ENCODE measurements around the gene FEM1C. TPM values are rescaled to one million over a fixed set of nuclear protein-coding genes. Genes with fewer than 3 reads are reported as not detected.

FEM1C gene
- total RNA-seq, 1 donor from 2014 or later, result 18.9 TPM

DNA sequence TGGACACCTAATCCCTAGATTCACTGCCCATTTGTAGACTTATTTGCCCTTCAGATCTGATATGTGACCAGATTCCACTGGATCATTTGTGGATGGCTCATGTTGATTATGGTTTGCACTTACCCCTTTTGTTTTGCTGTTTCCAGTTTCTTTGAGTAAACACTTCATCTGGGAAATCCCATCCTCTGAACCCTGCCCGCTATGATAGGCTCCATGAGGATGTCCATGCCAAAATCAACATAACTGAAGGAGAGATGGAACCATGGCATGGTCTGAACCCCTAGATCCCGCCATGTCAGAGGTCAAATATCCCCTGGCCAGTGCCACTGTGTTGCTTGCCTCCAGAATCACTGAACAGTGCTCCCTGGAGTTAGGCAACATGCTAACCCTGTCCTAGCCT, 11.7 kb upstream of the FEM1C start:
- no peak for DNase-seq (ENCODE audit: low read depth)
- TF ChIP-seq, protein P1, sequence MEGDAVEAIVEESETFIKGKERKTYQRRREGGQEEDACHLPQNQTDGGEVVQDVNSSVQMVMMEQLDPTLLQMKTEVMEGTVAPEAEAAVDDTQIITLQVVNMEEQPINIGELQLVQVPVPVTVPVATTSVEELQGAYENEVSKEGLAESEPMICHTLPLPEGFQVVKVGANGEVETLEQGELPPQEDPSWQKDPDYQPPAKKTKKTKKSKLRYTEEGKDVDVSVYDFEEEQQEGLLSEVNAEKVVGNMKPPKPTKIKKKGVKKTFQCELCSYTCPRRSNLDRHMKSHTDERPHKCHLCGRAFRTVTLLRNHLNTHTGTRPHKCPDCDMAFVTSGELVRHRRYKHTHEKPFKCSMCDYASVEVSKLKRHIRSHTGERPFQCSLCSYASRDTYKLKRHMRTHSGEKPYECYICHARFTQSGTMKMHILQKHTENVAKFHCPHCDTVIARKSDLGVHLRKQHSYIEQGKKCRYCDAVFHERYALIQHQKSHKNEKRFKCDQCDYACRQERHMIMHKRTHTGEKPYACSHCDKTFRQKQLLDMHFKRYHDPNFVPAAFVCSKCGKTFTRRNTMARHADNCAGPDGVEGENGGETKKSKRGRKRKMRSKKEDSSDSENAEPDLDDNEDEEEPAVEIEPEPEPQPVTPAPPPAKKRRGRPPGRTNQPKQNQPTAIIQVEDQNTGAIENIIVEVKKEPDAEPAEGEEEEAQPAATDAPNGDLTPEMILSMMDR (IDR thresholded peaks at IDR 0.05; ENCODE audit: insufficient read depth, low read length, poor library complexity, severe bottlenecking), result no peak
- Histone ChIP-seq H3K36me3 (ENCODE audit: control insufficient read depth, insufficient read depth, low read length) (no peaks in the 10 kb centered on the region), H3K27me3 (ENCODE audit: control insufficient read depth, insufficient read depth, low read length) (no peaks in the 10 kb centered on the region), H3K4me3 (ENCODE audit: low read depth, low read length) (no peak overlapping the region)

DNA sequence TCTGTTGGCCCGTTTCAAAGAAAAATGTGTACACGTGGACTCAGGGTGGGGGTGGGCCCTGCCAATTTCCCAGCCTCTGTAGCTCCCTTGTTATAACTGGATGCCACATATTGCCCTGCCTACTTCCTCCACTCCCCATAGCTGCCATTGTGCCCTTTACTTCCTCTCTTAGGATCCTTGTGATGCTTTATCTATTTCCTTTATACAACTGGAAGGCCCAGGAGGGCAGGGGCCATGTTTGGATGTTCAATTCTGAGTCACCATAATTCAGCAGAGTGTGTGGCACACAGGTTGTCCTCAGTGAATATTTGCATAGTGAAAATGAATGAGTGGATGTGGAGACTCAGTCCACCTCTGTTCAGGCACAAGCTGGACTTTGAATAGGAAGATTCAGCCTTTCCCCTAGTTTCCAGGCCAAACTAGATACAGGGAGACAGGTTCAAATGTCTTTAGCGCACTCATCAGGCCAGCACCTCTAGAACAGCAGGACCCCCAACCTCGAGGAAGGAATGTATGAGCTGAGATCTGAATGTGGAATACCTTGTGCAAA, 10.6 kb upstream of the FEM1C start:
- Histone ChIP-seq H3K36me3 (ENCODE audit: control insufficient read depth, insufficient read depth, low read length) (no peaks in the 10 kb centered on the region), H3K4me3 (ENCODE audit: low read depth, low read length) (no peak overlapping the region), H3K27me3 (ENCODE audit: control insufficient read depth, insufficient read depth, low read length) (no peaks in the 10 kb centered on the region)
- TF ChIP-seq, protein P1 (IDR thresholded peaks at IDR 0.05; ENCODE audit: insufficient read depth, low read length, poor library complexity, severe bottlenecking), result no peak
- no peak for DNase-seq (ENCODE audit: low read depth)

DNA sequence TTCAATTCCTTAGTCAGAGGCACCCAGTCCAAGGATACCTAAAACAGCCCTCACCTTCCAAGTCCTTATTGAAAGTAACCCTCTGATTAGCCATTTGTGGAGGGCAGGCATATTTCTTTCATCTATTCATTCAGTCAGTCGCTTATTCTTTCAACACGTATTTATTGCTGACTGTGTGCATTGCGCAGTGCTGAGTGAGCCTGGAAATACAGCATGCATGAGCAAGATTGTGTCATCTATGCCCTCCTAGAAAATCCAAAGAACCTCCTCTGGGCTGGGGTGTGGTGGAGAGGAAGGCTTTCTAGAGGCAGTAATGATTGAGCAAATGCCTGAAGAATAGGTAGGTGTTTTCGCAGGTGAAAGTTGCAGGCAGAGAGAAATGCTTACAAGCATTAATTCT, 8.5 kb upstream of the FEM1C start:
- TF ChIP-seq, protein P1 (IDR thresholded peaks at IDR 0.05; ENCODE audit: insufficient read depth, low read length, poor library complexity, severe bottlenecking), result no peak

DNA sequence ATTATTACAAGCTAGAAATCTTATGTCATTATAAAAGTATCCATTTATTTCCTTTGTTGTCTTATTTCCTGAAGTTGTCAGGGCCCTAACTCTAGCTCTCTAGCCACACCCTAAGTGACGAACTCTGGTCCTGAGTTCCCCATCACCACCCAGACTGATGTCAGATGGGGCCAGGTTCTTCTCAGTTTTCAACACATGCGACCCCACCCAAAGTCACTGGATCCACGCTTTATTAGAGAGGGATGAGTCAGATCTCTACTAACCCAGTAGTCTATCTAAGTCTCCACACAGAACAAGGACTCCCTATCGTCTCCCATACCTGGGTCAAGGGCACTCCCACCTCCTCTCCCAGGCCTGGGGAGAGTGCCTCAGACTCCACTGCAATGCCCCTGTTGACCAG, 6.8 kb upstream of the FEM1C start:
- TF ChIP-seq, protein P1 (IDR thresholded peaks at IDR 0.05; ENCODE audit: insufficient read depth, low read length, poor library complexity, severe bottlenecking), result no peak
- DNase-seq (ENCODE audit: low read depth), result no peak

More for the DNA sequence above, 8.5 kb upstream of the FEM1C start:
- H3K4me3 ChIP-seq (ENCODE audit: low read depth, low read length), result no peak overlapping the region
- no peaks in the 10 kb centered on the region for H3K27me3 ChIP-seq (ENCODE audit: control insufficient read depth, insufficient read depth, low read length)
- DNase-seq (ENCODE audit: low read depth), result no peak
- H3K36me3 ChIP-seq (ENCODE audit: control insufficient read depth, insufficient read depth, low read length), result no peaks in the 10 kb centered on the region

DNA sequence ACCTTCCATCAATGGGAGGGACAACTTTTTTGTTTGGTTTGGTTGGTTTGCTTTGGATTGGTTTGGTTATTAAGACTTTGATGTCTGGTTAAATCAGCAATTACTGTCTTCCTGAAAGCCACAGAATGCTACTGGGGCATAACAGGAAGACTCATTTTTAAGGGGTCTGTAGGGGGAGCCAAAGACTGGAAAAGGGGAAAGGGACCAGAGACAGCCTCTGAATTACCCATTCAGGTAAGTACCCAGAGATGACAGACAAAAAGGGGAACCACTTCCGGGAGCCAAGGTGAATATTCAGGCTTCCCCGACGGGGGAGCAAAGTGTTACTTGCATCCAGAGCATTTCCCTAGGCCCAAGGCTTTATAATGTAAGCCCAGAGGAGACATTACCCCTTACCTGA, 4.6 kb upstream of the FEM1C start:
- Histone ChIP-seq H3K36me3 (ENCODE audit: control insufficient read depth, insufficient read depth, low read length) (no peaks in the 10 kb centered on the region), H3K4me3 (ENCODE audit: low read depth, low read length) (no peak overlapping the region), H3K27me3 (ENCODE audit: control insufficient read depth, insufficient read depth, low read length) (no peaks in the 10 kb centered on the region)
- TF ChIP-seq, protein P1 (IDR thresholded peaks at IDR 0.05; ENCODE audit: insufficient read depth, low read length, poor library complexity, severe bottlenecking), result no peak
- DNase-seq (ENCODE audit: low read depth), result no peak

More for the DNA sequence above, 6.8 kb upstream of the FEM1C start:
- Histone ChIP-seq H3K4me3 (ENCODE audit: low read depth, low read length) (no peak overlapping the region), H3K27me3 (ENCODE audit: control insufficient read depth, insufficient read depth, low read length) (no peaks in the 10 kb centered on the region), H3K36me3 (ENCODE audit: control insufficient read depth, insufficient read depth, low read length) (no peaks in the 10 kb centered on the region)

DNA sequence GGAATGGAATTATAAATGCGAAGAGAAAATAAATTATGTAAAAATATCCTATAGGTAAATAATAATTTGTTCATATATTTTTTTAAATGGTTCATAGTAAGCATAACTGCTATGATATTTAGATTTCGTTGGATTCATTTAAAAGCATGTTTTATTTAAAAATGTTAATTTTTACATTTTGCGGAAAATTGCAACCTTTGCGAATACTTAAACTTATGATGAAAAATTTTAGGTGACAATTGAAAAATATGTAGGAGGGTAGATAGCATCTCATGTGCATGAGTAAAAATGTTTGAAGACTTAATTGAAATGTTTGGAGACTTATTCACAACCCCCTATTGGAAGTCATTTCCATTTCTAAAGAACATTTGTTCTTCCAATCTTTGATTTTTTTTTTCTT, 4.1 kb upstream of the FEM1C start:
- H3K4me3 ChIP-seq (ENCODE audit: low read depth, low read length), result no peak overlapping the region
- H3K36me3 ChIP-seq (ENCODE audit: control insufficient read depth, insufficient read depth, low read length), result no peaks in the 10 kb centered on the region
- no peak for DNase-seq (ENCODE audit: low read depth)
- TF ChIP-seq, protein P1 (IDR thresholded peaks at IDR 0.05; ENCODE audit: insufficient read depth, low read length, poor library complexity, severe bottlenecking), result no peak
- no peaks in the 10 kb centered on the region for H3K27me3 ChIP-seq (ENCODE audit: control insufficient read depth, insufficient read depth, low read length)
